K562 (cell line): ENCODE data around the gene CAPN5. TPM values are rescaled to one million over a fixed set of nuclear protein-coding genes. Genes with fewer than 3 reads are reported as not detected.

Source experiments
- ATAC-seq: fragments of 200-7000 bp; cut with Tn5 transposase; 3 replicates; pipeline ENCODE4 v1.9.1; 2020; ENCODE audit warnings: moderate library complexity
- BruUV-seq: library from RNA; stranded (reverse); fragments of 400-500 nt; replicated peaks from 2 replicates; lab custom pipeline; 2021; lab: Mats Ljungman, UMichigan
- CTCF ChIA-PET: fragments of 300-600 bp; formaldehyde crosslinking; extraction: SDS; loops from one replicate; lab custom pipeline; 2021; ENCODE audit warnings: low intra/inter-chr PET ratio; lab: Yijun Ruan, JAX
- POLR2A ChIA-PET: fragments of 300-600, 350-650 bp; sonication (Branson Sonifier 250); formaldehyde crosslinking; extraction: SDS; loops from one replicate; lab custom pipeline; 2021; ENCODE audit warnings: antibody characterized with exemption, inconsistent platforms; lab: Yijun Ruan, JAX
- DNase-seq, 4 experiments: peaks; one replicate each; pipeline versions ENCODE4 v3.0.0 to v3.0.0-alpha.2; 2011 to 2018; ENCODE audit warnings: low spot score in 3 of 4, mixed read lengths in 3 of 4; ENCODE audit errors: extremely low read depth in 1 of 4
- FAIRE-seq: peaks from 2 replicates; lab custom pipeline; 2011; peaks lifted over from hg19 to GRCh38; lab: Jason Lieb, UNC
- H2AFZ ChIP-seq: 2 replicates; pipeline ENCODE4 v1.6.0; 2011; ENCODE audit warnings: low read depth, low read length, control low read depth, inconsistent platforms
- H3K27ac ChIP-seq: fragments of 200-600 bp; 3 replicates; pipeline ENCODE4 v1.8.0; 2011; ENCODE audit warnings: low read depth, mild to moderate bottlenecking, control low read depth, inconsistent platforms, low read length, moderate library complexity, mixed read lengths; ENCODE audit errors: extremely low read depth
- H3K27me3 ChIP-seq, 2 experiments: fragments of 300-600 bp in 1 of 2; 2 replicates in 1 of 2; 3 replicates in 1 of 2; pipeline versions ENCODE4 v1.6.0 to v1.8.0; 2011; ENCODE audit warnings: inconsistent platforms in 2 of 2, low read length in 2 of 2, mild to moderate bottlenecking in 1 of 2, mixed read lengths in 1 of 2, moderate library complexity in 1 of 2; ENCODE audit not compliant: control insufficient read depth in 2 of 2, insufficient read depth in 2 of 2
- H3K36me3 ChIP-seq: fragments of 300-600 bp; 3 replicates; pipeline ENCODE4 v1.8.0; 2011; ENCODE audit warnings: mild to moderate bottlenecking, low read length, inconsistent platforms; ENCODE audit not compliant: control insufficient read depth, insufficient read depth
- H3K4me1 ChIP-seq, 2 experiments: fragments of 200-600 bp in 1 of 2; replicated peaks in 1 of 2; 2 replicates in 1 of 2; 3 replicates in 1 of 2; pipeline versions ENCODE4 v1.5.1 to v1.8.0; 2011; ENCODE audit warnings: inconsistent platforms in 2 of 2, low read length in 2 of 2, mild to moderate bottlenecking in 1 of 2, mixed read lengths in 1 of 2, moderate library complexity in 1 of 2; ENCODE audit not compliant: control insufficient read depth in 2 of 2, insufficient read depth in 2 of 2
- H3K4me2 ChIP-seq: 2 replicates; pipeline ENCODE4 v1.6.1; 2011; ENCODE audit warnings: low read length, control low read depth, inconsistent platforms, mixed read lengths; ENCODE audit not compliant: insufficient read depth
- H3K4me3 ChIP-seq: fragments of 200-600 bp; sonication (generic), shearing (Covaris generic); 2 replicates; pipeline ENCODE4 v1.5.1; 2016; ENCODE audit warnings: control low read depth, inconsistent platforms
- H3K79me2 ChIP-seq: fragments of 200-600 bp; 3 replicates; pipeline ENCODE4 v1.8.0; 2011; ENCODE audit warnings: low read length, inconsistent platforms; ENCODE audit not compliant: control insufficient read depth, insufficient read depth
- H3K9ac ChIP-seq, 2 experiments: 2 replicates each; pipeline versions ENCODE4 v1.6.0 to v1.6.1; 2011; ENCODE audit warnings: low read depth in 2 of 2, low read length in 2 of 2, control low read depth in 1 of 2, inconsistent platforms in 1 of 2, mild to moderate bottlenecking in 1 of 2, mixed read lengths in 1 of 2; ENCODE audit not compliant: insufficient read depth in 1 of 2
- H3K9me1 ChIP-seq: one replicate; pipeline ENCODE4 v1.6.0; 2011; ENCODE audit warnings: inconsistent platforms, mild to moderate bottlenecking, low read length, moderate library complexity; ENCODE audit not compliant: control insufficient read depth, insufficient read depth
- H3K9me3 ChIP-seq: replicated peaks from 2 replicates; pipeline ENCODE4 v1.5.1; 2011; ENCODE audit warnings: low read depth, low read length, inconsistent platforms; ENCODE audit not compliant: control insufficient read depth, insufficient read depth
- H4K20me1 ChIP-seq: replicated peaks from 2 replicates; pipeline ENCODE4 v1.6.1; 2011; ENCODE audit warnings: low read length, inconsistent platforms, mixed read lengths; ENCODE audit not compliant: control insufficient read depth, insufficient read depth
- MCM5 ChIP-seq: fragments of 450-650 bp; IDR thresholded peaks from 2 replicates; pipeline ENCODE4 v1.6.1; 2016; ENCODE audit warnings: low read depth
- NFIC ChIP-seq: fragments of 450-650 bp; IDR thresholded peaks from 2 replicates; pipeline ENCODE4 v1.6.1; 2017; ENCODE audit warnings: mild to moderate bottlenecking, inconsistent platforms
- NONO ChIP-seq, 2 experiments: fragments of 200-400 bp in 1 of 2; fragments of 450-650 bp in 1 of 2; formaldehyde crosslinking in 1 of 2; IDR thresholded peaks; 2 replicates each; pipeline ENCODE4 v1.6.1; 2017; ENCODE audit warnings: low read depth in 2 of 2, mild to moderate bottlenecking in 2 of 2, moderate library complexity in 2 of 2, low read length in 1 of 2
- ZNF263 ChIP-seq: sonication (generic); formaldehyde crosslinking; IDR thresholded peaks from 2 replicates; pipeline ENCODE4 v1.8.0; 2022; ENCODE audit warnings: mild to moderate bottlenecking, missing genetic modification reagents, borderline replicate concordance
- WGBS: fragments of 100-300 bp; shearing (Covaris generic); methylation state at CpG from one replicate; pipeline ENCODE4 v1.1.6; 2016; ENCODE audit warnings: low coverage, mixed read lengths; ENCODE audit not compliant: insufficient coverage; ENCODE audit errors: missing lambda C conversion rate; 5-methylcytosine and 5-hydroxymethylcytosine counted together
- in situ Hi-C: fragments of 300-500 bp; cut with MboI; formaldehyde crosslinking; loops from 4 replicates; pipeline ENCODE4 v1.15.0; 2018; ENCODE audit warnings: inconsistent platforms, mixed read lengths
- intact Hi-C: fragments of 100-400 bp; cut with micrococcal nuclease; formaldehyde crosslinking; loops from 2 replicates; pipeline ENCODE4 v1.14.2; 2022
- polyA plus RNA-seq, 8 experiments: library from polyadenylated mRNA; depleted of rRNA in 4 of 8; stranded (reverse) in 5 of 8; unstranded in 3 of 8; fragments of >200 nt; fragmentation: Nextera tagmentation in 2 of 8; fragmentation: Illumina TruSeq in 1 of 8; extraction: Ambion mirVana in 2 of 8; extraction: Trizol in 1 of 8; gene quantifications; 2 replicates each; pipeline versions ENCODE4 v1.2.1 to v1.2.3, GENCODE V29; 2011 to 2014; ENCODE audit warnings: inconsistent platforms in 1 of 8, missing spikeins in 1 of 8
- total RNA-seq, 7 experiments: library from RNA; depleted of rRNA in 6 of 7; stranded (reverse); fragments of >200 nt in 6 of 7; fragmentation: Illumina TruSeq in 2 of 7; extraction: Trizol in 2 of 7; gene quantifications; 2 replicates each; pipeline versions ENCODE4 v1.2.1 to v1.2.3, GENCODE V29; 2011 to 2021; ENCODE audit warnings: low replicate concordance in 1 of 7
- TF ChIP-seq, protein P1 (sequence below), 3 experiments: fragments of 200-800 bp in 1 of 3; sonication (Bioruptor generic) in 1 of 3; sonication (generic) in 1 of 3; formaldehyde crosslinking in 1 of 3; IDR thresholded peaks; 2 replicates each; pipeline versions ENCODE4 v1.6.1 to v1.8.0; 2016 to 2022; ENCODE audit warnings: mild to moderate bottlenecking in 2 of 3, missing compliant biosample characterization in 2 of 3, missing genetic modification characterization in 2 of 3, missing genetic modification reagents in 1 of 3

Gene CAPN5
- total and polyA plus RNA-seq, 9 of the 15 experiments (the other 6 are each of a cell fraction or from before 2014, with no cell fraction given), result 0.04 to 0.44 (median 0.14) TPM; not detected in 2

- POLR2A ChIA-PET, result interaction anchor here (0.6 kb wide), 1 partner anchor 286 kb away, joined by 4 read pairs; no protein-coding TSS in a partner anchor
- peaks cover 11% of the 10 kb centered on the region; the same call in 1 of the 2 replicates for H4K20me1 ChIP-seq
- CTCF ChIA-PET, result interaction anchor here (1.7 to 3.1 kb wide), 2 partner anchors 63 to 422 kb away, joined by 7 to 23 read pairs; no protein-coding TSS in a partner anchor
- H3K4me3 ChIP-seq, result no peak overlapping the region
- FAIRE-seq (no peak), ATAC-seq (no peak), DNase-seq (no peak)
- no peak overlapping the region for H2AFZ ChIP-seq
- H3K9me1 ChIP-seq, result no peaks in the 10 kb centered on the region
- 5% methylated on average over 13 of the region's 17 CpGs for WGBS
- peaks cover 0 to 20% of the 10 kb centered on the region in 2 experiments; a peak in 2 of 5 replicates for H3K4me1 ChIP-seq
- no peak overlapping the region for H3K4me2 ChIP-seq
- intact Hi-C loops, result no loop called here
- peaks cover 4 to 45% of the 10 kb centered on the region in 2 experiments; a peak in 4 of 5 replicates for H3K27me3 ChIP-seq
- no peaks in the 10 kb centered on the region for H3K36me3 ChIP-seq
- H3K27ac ChIP-seq, result no peak overlapping the region
- TF ChIP-seq NONO (IDR thresholded peaks at IDR 0.05; ENCODE audit: low read depth in 2 of 2, low read length in 1 of 2) (no peak), NFIC (peak; percentile 81)
- in situ Hi-C loops, result no loop called here
- H3K9me3 ChIP-seq, result no peaks in the 10 kb centered on the region
- peak overlapping the region in 1 of 2 experiments; percentile 60; a peak in 1 of 4 replicates for H3K9ac ChIP-seq
- H3K79me2 ChIP-seq, result no peaks in the 10 kb centered on the region
- BruUV-seq, result no TSS peak
These were observed 59.5 kb downstream of the CAPN5 start for GRCh38 chr11:77126156-77126775.

GRCh38 chr11:77126861-77127234 is 60.1 kb downstream of the CAPN5 start:
- peak; percentile 47 for ATAC-seq
- Histone ChIP-seq H3K27me3 (peaks cover 4 to 41% of the 10 kb centered on the region in 2 experiments; a peak in 4 of 5 replicates), H2AFZ (peak overlapping the region; percentile 40; the same call in 1 of the 2 replicates), H3K9me1 (no peaks in the 10 kb centered on the region), H3K79me2 (no peaks in the 10 kb centered on the region), H3K4me2 (peak overlapping the region; percentile 72), H4K20me1 (peaks cover 11% of the 10 kb centered on the region; the same call in 1 of the 2 replicates), H3K9ac (peak overlapping the region in 1 of 2 experiments; percentile 60; a peak in 2 of 4 replicates), H3K4me3 (0 out of 2 replicates have a peak overlapping the region, but pooled peaks have one; percentile 14), H3K36me3 (no peaks in the 10 kb centered on the region), H3K27ac (no peak overlapping the region), H3K9me3 (no peaks in the 10 kb centered on the region), H3K4me1 (peaks cover 0 to 20% of the 10 kb centered on the region in 2 experiments; a peak in 2 of 5 replicates)
- CTCF ChIA-PET, result interaction anchor here (1.1 to 3.1 kb wide), 4 partner anchors 35 to 421 kb away, joined by 3 to 23 read pairs (median 6); no protein-coding TSS in a partner anchor
- intact Hi-C loops (loop anchor here (1.0 kb wide), 2 partner anchors 61 to 421 kb away; no protein-coding TSS in a partner anchor), in situ Hi-C loops (no loop called here)
- 8% methylated on average over 10 of the region's 10 CpGs for WGBS
- FAIRE-seq, result no peak
- BruUV-seq, result no TSS peak
- POLR2A ChIA-PET, result interaction anchor here (0.6 to 1.1 kb wide), 3 partner anchors 8 to 285 kb away, joined by 3 to 4 read pairs (median 3); no protein-coding TSS in a partner anchor
- TF ChIP-seq, protein P1, sequence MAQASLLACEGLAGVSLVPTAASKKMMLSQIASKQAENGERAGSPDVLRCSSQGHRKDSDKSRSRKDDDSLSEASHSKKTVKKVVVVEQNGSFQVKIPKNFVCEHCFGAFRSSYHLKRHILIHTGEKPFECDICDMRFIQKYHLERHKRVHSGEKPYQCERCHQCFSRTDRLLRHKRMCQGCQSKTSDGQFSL (CRISPR knock-in tag; IDR thresholded peaks at IDR 0.05), result no peak
- TF ChIP-seq, protein P1 (tag; IDR thresholded peaks at IDR 0.05), result 0 out of 4 replicates have a peak, but pooled peaks of 1 of the 2 experiments have one; percentile 5
- TF ChIP-seq MCM5, result no peak
- TF ChIP-seq ZNF263 (CRISPR knock-in tag), result peak; percentile 64; the same call in 1 of the 2 replicates
- DNase-seq, result no peak
